ENCODE data around the gene SEMA3E. TPM values are rescaled to one million over a fixed set of nuclear protein-coding genes. Genes with fewer than 3 reads are reported as not detected.

SEMA3E gene
- total RNA-seq, 2 experiments from 2014 or later: not detected

GRCh38 chr7:83658126-83658525, 9.2 kb upstream of the SEMA3E start:
- Mint-ChIP-seq H3K4me1 (no peaks in the 10 kb centered on the region), H3K27me3 (no peaks in the 10 kb centered on the region), H3K4me3 (no peak overlapping the region), H3K36me3 (no peaks in the 10 kb centered on the region), H3K9me3 (no peaks in the 10 kb centered on the region), H3K27ac (no peak overlapping the region)
- DNase-seq: no peak

GRCh38 chr7:83655951-83656556, 7.1 kb upstream of the SEMA3E start:
- H3K36me3 Mint-ChIP-seq: no peaks in the 10 kb centered on the region
- no peak overlapping the region for H3K4me3 Mint-ChIP-seq
- H3K27ac Mint-ChIP-seq: no peak overlapping the region
- no peak for DNase-seq
- H3K9me3 Mint-ChIP-seq: no peaks in the 10 kb centered on the region
- H3K4me1 Mint-ChIP-seq: no peaks in the 10 kb centered on the region
- no peaks in the 10 kb centered on the region for H3K27me3 Mint-ChIP-seq

GRCh38 chr7:83652481-83652880, 3.5 kb upstream of the SEMA3E start:
- no peak for DNase-seq
- peaks cover 15% of the 10 kb centered on the region for H3K27me3 Mint-ChIP-seq
- H3K36me3 Mint-ChIP-seq: no peaks in the 10 kb centered on the region
- peaks cover 2% of the 10 kb centered on the region for H3K4me1 Mint-ChIP-seq
- H3K9me3 Mint-ChIP-seq: no peaks in the 10 kb centered on the region
- no peak overlapping the region for H3K4me3 Mint-ChIP-seq
- H3K27ac Mint-ChIP-seq: no peak overlapping the region

DNA sequence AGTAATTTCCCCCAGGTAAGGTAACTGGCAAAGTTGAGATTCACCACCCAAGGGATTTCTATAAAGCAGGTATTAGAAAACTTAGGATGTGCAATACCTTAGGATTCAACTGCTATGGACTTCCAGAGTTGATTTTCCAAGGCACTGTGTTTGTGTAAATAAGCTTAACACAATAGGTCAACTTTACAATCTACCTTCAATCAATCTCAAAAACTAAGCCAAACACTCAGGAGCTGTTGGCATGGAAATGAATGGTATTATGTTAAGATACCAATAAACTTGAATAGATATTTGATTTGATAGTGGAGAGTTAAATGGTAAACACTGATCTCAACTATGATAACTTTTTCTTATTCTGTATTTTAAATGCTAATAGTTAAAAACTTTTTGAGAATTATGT, 762 bp upstream of the SEMA3E start:
- peaks cover 15% of the 10 kb centered on the region for H3K27me3 Mint-ChIP-seq

DNA sequence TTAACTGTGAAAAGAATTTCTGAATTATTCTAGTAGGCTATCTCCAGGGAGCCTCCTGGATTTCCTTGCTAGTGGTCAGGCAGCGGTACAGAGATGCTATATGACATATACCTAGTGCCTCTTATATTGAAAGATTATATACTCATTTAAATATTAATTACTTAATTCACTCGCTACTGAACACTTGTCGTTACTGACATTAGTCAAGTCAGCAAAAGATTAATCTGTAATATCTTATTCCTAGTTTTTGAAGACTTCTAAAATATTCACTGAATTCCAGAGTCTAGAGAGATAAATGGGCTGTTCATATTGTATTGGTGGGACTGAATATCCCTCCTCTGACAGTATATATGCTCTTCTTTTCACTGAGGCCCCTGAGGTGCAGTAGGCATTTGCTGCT, 2.9 kb downstream of the SEMA3E start:
- H3K27ac Mint-ChIP-seq: no peak overlapping the region
- peaks cover 2% of the 10 kb centered on the region for H3K4me1 Mint-ChIP-seq
- H3K4me3 Mint-ChIP-seq: no peak overlapping the region
- H3K36me3 Mint-ChIP-seq: no peaks in the 10 kb centered on the region
- peaks cover 15% of the 10 kb centered on the region for H3K27me3 Mint-ChIP-seq
- no peaks in the 10 kb centered on the region for H3K9me3 Mint-ChIP-seq
- DNase-seq: no peak

More for the DNA sequence above, 762 bp upstream of the SEMA3E start:
- Mint-ChIP-seq H3K4me3 (no peak overlapping the region), H3K9me3 (no peaks in the 10 kb centered on the region), H3K36me3 (no peaks in the 10 kb centered on the region), H3K27ac (no peak overlapping the region), H3K4me1 (peaks cover 2% of the 10 kb centered on the region)
- no peak for DNase-seq

- no peak overlapping the region for H3K27ac Mint-ChIP-seq
- no peaks in the 10 kb centered on the region for H3K4me1 Mint-ChIP-seq
- H3K36me3 Mint-ChIP-seq: no peaks in the 10 kb centered on the region
- no peak for DNase-seq
- H3K4me3 Mint-ChIP-seq: no peak overlapping the region
- peaks cover 10% of the 10 kb centered on the region for H3K27me3 Mint-ChIP-seq
- H3K9me3 Mint-ChIP-seq: no peaks in the 10 kb centered on the region
Observed at GRCh38 chr7:83643739-83644138, 5.2 kb downstream of the SEMA3E start.

DNA sequence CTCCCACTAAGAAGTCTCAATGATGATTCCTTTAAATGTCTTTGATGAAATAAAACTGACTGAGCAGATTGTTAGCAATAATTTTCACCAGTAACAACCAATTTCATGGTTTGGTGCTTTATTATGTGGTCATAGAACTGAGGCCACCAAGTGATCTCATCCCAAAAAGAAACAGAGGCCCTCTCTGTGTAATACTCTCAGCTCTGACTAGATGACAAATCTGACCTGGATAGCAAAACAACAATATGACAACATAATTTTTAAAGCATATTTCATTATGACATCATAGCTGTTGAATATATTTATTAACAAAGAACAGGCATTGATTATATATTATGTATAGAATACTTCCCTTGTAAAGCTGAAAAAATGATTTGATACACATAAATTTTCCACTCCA, 5.9 kb downstream of the SEMA3E start:
- H3K27me3 Mint-ChIP-seq: peaks cover 3% of the 10 kb centered on the region
- no peak for DNase-seq
- H3K4me1 Mint-ChIP-seq: no peaks in the 10 kb centered on the region
- H3K9me3 Mint-ChIP-seq: no peaks in the 10 kb centered on the region
- no peaks in the 10 kb centered on the region for H3K36me3 Mint-ChIP-seq
- no peak overlapping the region for H3K27ac Mint-ChIP-seq
- no peak overlapping the region for H3K4me3 Mint-ChIP-seq

DNA sequence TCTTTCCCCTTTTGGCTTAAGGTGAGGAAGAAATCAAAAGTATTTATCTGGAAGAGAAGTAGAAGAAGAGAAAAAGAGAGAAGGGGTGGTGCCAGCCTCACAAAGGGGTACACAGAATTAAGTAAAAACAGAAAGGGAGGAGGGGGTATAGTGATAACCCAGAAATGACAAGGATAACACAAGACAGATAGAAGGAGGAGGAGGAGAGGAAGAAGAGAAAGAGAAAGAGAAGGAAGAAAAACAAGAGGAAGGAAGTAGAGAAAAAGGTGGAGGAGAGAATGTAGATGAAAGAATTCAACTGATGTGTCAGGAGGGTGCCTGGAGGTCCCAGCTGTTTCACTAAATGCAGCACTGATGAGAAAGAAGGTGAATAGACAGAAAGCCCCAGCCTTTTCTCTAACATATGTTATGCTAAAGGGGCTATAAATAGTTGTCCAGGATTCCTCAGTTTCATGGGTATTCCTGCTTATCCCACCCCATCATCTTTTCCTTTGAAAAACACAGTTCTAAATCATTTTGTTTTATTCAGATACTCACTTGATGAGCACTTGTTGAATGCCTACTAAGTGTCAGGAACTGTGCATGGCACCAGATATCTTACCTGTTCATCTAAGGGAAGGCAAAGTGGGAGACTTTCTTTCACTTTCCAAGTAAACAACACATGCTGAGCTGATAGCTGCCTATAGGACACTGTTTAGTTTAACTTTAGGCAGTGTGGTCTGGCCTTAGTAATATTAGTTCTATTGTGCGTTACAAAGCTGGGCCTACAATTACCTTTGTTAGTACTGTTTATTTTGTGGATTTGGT, 8.0 kb downstream of the SEMA3E start:
- H3K9me3 Mint-ChIP-seq: no peaks in the 10 kb centered on the region
- no peak overlapping the region for H3K4me3 Mint-ChIP-seq
- no peak overlapping the region for H3K27ac Mint-ChIP-seq
- no peak for DNase-seq
- no peaks in the 10 kb centered on the region for H3K4me1 Mint-ChIP-seq
- no peaks in the 10 kb centered on the region for H3K27me3 Mint-ChIP-seq
- H3K36me3 Mint-ChIP-seq: no peaks in the 10 kb centered on the region

- no peak for DNase-seq
- Mint-ChIP-seq H3K4me3 (no peak overlapping the region), H3K27ac (no peak overlapping the region), H3K36me3 (no peaks in the 10 kb centered on the region), H3K4me1 (no peaks in the 10 kb centered on the region), H3K9me3 (no peaks in the 10 kb centered on the region), H3K27me3 (no peaks in the 10 kb centered on the region)
Observed at GRCh38 chr7:83640240-83640639, 8.7 kb downstream of the SEMA3E start.

DNA sequence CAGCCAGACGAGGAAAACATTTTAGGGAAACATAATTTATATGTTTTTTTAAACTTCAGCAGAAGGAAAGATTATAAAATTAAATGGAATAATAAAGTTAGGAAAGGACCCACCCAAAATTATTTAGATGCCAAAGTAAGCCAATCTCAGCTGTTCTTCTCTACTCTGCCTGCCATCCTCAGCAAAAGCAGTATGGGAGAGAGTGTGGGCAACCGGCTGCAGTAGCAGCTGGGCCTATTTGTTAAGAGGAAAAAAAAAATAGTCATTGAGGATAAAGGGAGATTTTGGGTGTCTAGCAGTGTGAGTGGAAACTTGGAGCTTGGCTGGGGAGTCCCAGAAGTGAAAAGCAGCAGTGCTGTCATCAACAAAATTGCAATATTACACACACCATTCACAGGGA, 15.4 kb downstream of the SEMA3E start:
- H3K9me3 Mint-ChIP-seq: no peaks in the 10 kb centered on the region
- H3K27ac Mint-ChIP-seq: no peak overlapping the region
- no peak for DNase-seq
- H3K27me3 Mint-ChIP-seq: no peaks in the 10 kb centered on the region
- no peaks in the 10 kb centered on the region for H3K4me1 Mint-ChIP-seq
- H3K4me3 Mint-ChIP-seq: no peak overlapping the region
- no peaks in the 10 kb centered on the region for H3K36me3 Mint-ChIP-seq

- H3K4me3 Mint-ChIP-seq: no peak overlapping the region
- H3K36me3 Mint-ChIP-seq: no peaks in the 10 kb centered on the region
- H3K4me1 Mint-ChIP-seq: no peaks in the 10 kb centered on the region
- no peaks in the 10 kb centered on the region for H3K27me3 Mint-ChIP-seq
- DNase-seq: no peak
- no peak overlapping the region for H3K27ac Mint-ChIP-seq
- peaks cover 5% of the 10 kb centered on the region for H3K9me3 Mint-ChIP-seq
Observed at GRCh38 chr7:83629117-83629880, 19.6 kb downstream of the SEMA3E start.

DNA sequence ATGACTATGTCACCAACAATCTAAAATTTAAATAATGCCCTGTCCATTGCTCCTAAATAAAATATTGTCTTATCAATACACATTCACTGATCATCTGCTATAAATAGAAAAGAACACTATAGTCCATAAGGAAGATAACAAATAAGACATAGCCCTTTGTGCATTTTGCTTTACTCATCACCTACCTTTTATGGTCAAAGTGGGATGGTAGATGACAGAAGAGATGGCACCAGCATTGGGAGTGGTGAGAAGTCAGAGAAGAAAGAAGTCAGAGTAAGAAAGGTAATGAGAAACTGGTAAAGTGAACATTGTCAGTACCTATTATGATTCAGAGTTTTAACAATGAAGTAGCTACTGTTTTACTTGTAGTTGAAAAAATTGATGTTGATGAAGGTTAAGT, 31.1 kb downstream of the SEMA3E start:
- Mint-ChIP-seq H3K27ac (no peak overlapping the region), H3K4me1 (no peaks in the 10 kb centered on the region), H3K9me3 (peaks cover 1% of the 10 kb centered on the region), H3K27me3 (no peaks in the 10 kb centered on the region), H3K4me3 (no peak overlapping the region), H3K36me3 (no peaks in the 10 kb centered on the region)
- DNase-seq: no peak

- H3K27me3 Mint-ChIP-seq: no peaks in the 10 kb centered on the region
Observed at GRCh38 chr7:83614112-83614511, 34.8 kb downstream of the SEMA3E start.

GRCh38 chr7:83613232-83613631, 35.7 kb downstream of the SEMA3E start:
- no peak for DNase-seq
- H3K36me3 Mint-ChIP-seq: no peaks in the 10 kb centered on the region
- H3K27ac Mint-ChIP-seq: no peak overlapping the region
- H3K4me3 Mint-ChIP-seq: no peak overlapping the region
- no peaks in the 10 kb centered on the region for H3K27me3 Mint-ChIP-seq
- H3K9me3 Mint-ChIP-seq: peaks cover 1% of the 10 kb centered on the region
- no peaks in the 10 kb centered on the region for H3K4me1 Mint-ChIP-seq

More at GRCh38 chr7:83614112-83614511, 34.8 kb downstream of the SEMA3E start:
- Mint-ChIP-seq H3K9me3 (peaks cover 1% of the 10 kb centered on the region), H3K36me3 (no peaks in the 10 kb centered on the region), H3K4me1 (no peaks in the 10 kb centered on the region), H3K4me3 (no peak overlapping the region), H3K27ac (no peak overlapping the region)
- no peak for DNase-seq

DNA sequence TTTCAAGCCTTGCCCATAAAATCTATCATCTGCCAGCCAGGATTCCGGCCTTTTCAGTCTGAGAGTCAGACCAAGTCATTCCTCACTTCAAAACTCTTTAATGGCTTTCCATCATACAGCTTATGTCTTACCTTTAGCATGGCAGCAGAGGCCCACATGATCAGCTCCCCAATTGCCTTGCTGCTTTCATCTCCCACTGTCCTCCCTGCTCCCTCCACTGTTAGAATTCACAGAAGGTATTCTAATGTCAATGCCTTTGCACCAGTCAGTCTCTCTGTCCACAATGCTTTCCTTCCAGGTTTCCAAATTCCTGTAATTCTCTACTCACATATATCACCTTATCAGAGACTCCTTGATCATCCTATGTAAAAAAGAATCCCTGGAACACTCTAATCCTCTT, 37.2 kb downstream of the SEMA3E start:
- H3K27me3 Mint-ChIP-seq: no peaks in the 10 kb centered on the region
- no peaks in the 10 kb centered on the region for H3K4me1 Mint-ChIP-seq
- H3K9me3 Mint-ChIP-seq: peaks cover 1% of the 10 kb centered on the region
- H3K27ac Mint-ChIP-seq: no peak overlapping the region
- no peak for DNase-seq
- no peak overlapping the region for H3K4me3 Mint-ChIP-seq
- H3K36me3 Mint-ChIP-seq: no peaks in the 10 kb centered on the region
